Activated T-helper 1 cell treated with anti-CD3 and anti-CD28 coated beads, Interleukin-12 subunit alpha, Interleukin-12 subunit beta, Interleukin-2, Interleukin-4 antibody, amounts not matched to agents 30 ng/mL and 10 ng/mL and 1 ng/mL, durations not matched to agents 14 hours and 24 hours and 36 hours (primary cell): ENCODE measurements around the gene WDR38. TPM values are rescaled to one million over a fixed set of nuclear protein-coding genes. Genes with fewer than 3 reads are reported as not detected.

Experiments
- DNase-seq: peaks from one replicate; pipeline ENCODE4 v3.0.0; 2021; ENCODE audit warnings: low spot score
- H3K27ac Mint-ChIP-seq: one replicate; pipeline ENCODE4 v1.8.0; 2021; ENCODE audit warnings: mild to moderate bottlenecking, mixed read lengths
- H3K27me3 Mint-ChIP-seq: one replicate; pipeline ENCODE4 v1.8.0; 2022; ENCODE audit warnings: mild to moderate bottlenecking, moderate library complexity, mixed read lengths; ENCODE audit not compliant: insufficient read depth
- H3K36me3 Mint-ChIP-seq: one replicate; pipeline ENCODE4 v1.8.0; 2021; ENCODE audit warnings: low read depth, mixed read lengths
- H3K4me1 Mint-ChIP-seq: one replicate; pipeline ENCODE4 v1.8.0; 2021; ENCODE audit warnings: low read depth, mixed read lengths
- H3K4me3 Mint-ChIP-seq: one replicate; pipeline ENCODE4 v1.8.0; 2021; ENCODE audit warnings: mild to moderate bottlenecking, moderate library complexity, mixed read lengths
- H3K9me3 Mint-ChIP-seq: one replicate; pipeline ENCODE4 v1.8.0; 2021; ENCODE audit warnings: mixed read lengths
- intact Hi-C: fragments of 100-400 bp; cut with micrococcal nuclease; formaldehyde crosslinking; loops from one replicate; pipeline ENCODE4 v1.15.1; 2024
- total RNA-seq: library from RNA; stranded (reverse); gene quantifications from 2 replicates; pipeline ENCODE4 v1.2.3, GENCODE V29; 2022

Gene WDR38
- total RNA-seq, 1 donor from 2014 or later = not detected

DNA sequence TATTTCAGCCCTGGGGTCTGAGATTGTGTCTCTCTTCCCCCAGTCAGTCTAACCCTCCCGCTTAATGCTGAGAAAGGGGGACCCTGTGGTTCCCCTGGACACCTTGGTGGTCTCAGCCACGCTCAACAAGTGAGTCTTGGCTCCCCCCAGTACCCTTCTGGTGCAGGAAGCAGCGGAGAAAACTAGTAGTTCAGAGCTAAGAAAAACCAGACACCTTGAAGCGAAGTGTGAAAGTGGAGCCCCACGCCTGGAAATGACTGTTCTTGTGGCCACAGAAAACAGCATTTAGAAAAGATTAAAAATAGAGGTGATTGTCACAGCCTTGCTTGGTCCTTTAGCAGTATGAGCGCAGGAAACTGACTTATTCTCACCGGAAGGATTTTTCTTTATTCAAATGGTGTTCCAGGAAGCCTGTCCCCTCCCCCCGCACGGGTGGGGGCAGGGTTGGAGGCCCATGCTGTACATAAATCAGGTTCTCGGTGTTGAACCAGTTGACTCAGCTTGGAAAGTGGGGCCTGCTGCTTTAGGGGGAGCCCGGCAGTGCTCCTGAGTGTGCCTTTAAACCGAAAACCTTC is 16.8 kb downstream of the WDR38 start:
- H3K4me1 Mint-ChIP-seq = peaks cover 53% of the 10 kb centered on the region

DNA sequence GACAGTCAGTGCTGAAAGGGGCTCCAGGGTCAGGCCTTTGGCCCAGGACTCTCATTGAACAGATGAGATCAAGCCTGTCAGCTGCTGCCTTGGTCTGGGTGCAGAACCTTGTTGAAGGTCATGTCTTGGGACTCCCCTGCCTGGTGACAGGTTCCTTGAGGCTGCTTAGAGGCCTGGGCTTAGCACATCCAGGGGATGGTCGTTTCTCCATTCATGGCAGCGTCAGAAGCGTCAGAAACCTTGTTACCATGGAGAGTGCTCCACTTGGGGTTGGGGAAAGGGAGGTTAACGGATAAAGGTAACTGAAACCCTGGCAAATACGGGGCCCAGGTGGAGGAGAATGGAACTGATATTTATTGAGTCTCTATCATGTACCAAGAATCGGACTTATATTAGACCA is 17.5 kb downstream of the WDR38 start:
- H3K36me3 Mint-ChIP-seq = peaks cover 45% of the 10 kb centered on the region
- intact Hi-C loops = loop anchor here (1.0 kb wide), 7 partner anchors 8 to 330 kb away; partner anchors contain the start of genes ARPC5L, GOLGA1, NR6A1 and RABEPK
- peak overlapping the region; percentile 99 for H3K4me3 Mint-ChIP-seq
- no peaks in the 10 kb centered on the region for H3K9me3 Mint-ChIP-seq
- peaks cover 1% of the 10 kb centered on the region for H3K27me3 Mint-ChIP-seq
- H3K4me1 Mint-ChIP-seq = peaks cover 53% of the 10 kb centered on the region
- DNase-seq = no peak
- peak overlapping the region; percentile 98 for H3K27ac Mint-ChIP-seq

More for the DNA sequence above, 16.8 kb downstream of the WDR38 start:
- peak; percentile 80 for DNase-seq
- H3K9me3 Mint-ChIP-seq = no peaks in the 10 kb centered on the region
- intact Hi-C loops = loop anchor here (1.0 kb wide), 8 partner anchors 8 to 371 kb away; partner anchors contain the start of genes ARPC5L, GOLGA1, HSPA5 and NR6A1
- H3K36me3 Mint-ChIP-seq = peaks cover 39% of the 10 kb centered on the region
- peaks cover 1% of the 10 kb centered on the region for H3K27me3 Mint-ChIP-seq
- H3K4me3 Mint-ChIP-seq = peak overlapping the region; percentile 99
- H3K27ac Mint-ChIP-seq = peak overlapping the region; percentile 98

- peaks cover 53% of the 10 kb centered on the region for H3K4me1 Mint-ChIP-seq
- intact Hi-C loops = no loop called here
- peak overlapping the region; percentile 98 for H3K27ac Mint-ChIP-seq
- H3K36me3 Mint-ChIP-seq = peaks cover 45% of the 10 kb centered on the region
- no peaks in the 10 kb centered on the region for H3K9me3 Mint-ChIP-seq
- DNase-seq = no peak
- peak overlapping the region; percentile 99 for H3K4me3 Mint-ChIP-seq
- H3K27me3 Mint-ChIP-seq = peaks cover 1% of the 10 kb centered on the region
Observed at GRCh38 chr9:124871156-124871561, 17.9 kb downstream of the WDR38 start.

GRCh38 chr9:124873664-124874063 is 20.4 kb downstream of the WDR38 start:
- Mint-ChIP-seq H3K36me3 (peaks cover 50% of the 10 kb centered on the region), H3K27me3 (peaks cover 1% of the 10 kb centered on the region), H3K27ac (no peak overlapping the region), H3K4me1 (peaks cover 36% of the 10 kb centered on the region), H3K9me3 (no peaks in the 10 kb centered on the region), H3K4me3 (no peak overlapping the region)
- intact Hi-C loops = no loop called here
- DNase-seq = no peak

DNA sequence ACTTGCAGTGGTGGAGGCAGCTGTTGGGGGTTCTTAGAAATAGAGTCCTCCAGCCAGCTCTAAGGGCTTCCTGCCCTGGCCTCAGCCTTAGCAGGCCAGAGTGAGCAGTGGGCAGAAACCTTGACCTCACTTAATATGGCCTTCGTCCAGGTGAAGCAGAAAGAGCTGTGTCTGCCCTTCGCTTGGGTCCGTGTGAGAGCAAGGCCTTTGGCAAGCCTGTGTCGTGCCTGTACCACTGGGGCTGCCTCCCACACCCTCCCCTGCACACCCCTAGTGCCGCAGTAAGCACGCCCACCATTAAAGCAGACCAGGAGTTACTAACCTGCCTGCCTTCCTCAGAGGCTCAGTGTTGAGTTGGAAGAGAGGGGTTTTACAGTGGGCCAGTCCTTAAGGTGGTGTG is 22.2 kb downstream of the WDR38 start:
- Mint-ChIP-seq H3K9me3 (no peaks in the 10 kb centered on the region), H3K4me3 (no peak overlapping the region), H3K4me1 (peaks cover 29% of the 10 kb centered on the region), H3K27ac (no peak overlapping the region), H3K36me3 (peaks cover 54% of the 10 kb centered on the region), H3K27me3 (peaks cover 1% of the 10 kb centered on the region)
- intact Hi-C loops = no loop called here
- no peak for DNase-seq

DNA sequence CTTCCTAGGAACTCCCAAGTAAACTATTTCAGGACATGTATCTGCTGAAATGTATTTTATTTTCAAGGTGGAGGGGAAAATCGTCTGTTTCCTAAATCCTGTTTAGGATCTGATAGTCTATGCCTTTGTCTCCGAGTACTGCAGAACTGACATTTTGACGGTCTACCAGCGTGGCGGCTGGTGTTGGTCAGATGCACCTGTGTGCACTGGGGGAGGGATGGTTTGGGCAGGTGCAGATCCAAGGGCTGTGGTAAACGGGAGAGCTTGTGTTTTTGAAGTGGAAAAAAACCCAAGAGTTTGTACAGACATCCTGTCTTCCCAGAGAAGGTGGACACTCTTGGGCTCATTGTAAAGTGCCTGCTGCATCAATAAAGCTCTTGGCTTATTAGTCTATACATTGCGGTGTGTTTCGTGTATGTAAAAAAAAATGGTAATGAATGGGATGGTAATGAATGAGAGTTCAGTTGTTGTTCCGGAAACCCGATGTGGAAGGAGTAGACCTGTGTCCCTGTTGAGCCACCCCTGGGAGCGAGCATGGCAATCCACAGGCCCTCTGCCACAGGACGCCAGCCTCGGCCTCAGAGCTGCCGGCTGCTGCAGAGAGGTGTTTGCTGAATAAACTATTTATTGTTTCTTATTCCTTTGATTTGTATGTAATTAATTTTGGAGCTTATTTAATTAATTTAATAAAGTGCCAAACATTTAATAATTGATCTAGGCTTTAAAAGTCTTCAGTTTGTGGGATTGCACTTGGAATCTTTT is 23.9 kb downstream of the WDR38 start:
- Mint-ChIP-seq H3K9me3 (no peaks in the 10 kb centered on the region), H3K4me3 (no peak overlapping the region), H3K27me3 (no peaks in the 10 kb centered on the region), H3K4me1 (peaks cover 12% of the 10 kb centered on the region), H3K27ac (no peak overlapping the region), H3K36me3 (peaks cover 45% of the 10 kb centered on the region)
- DNase-seq = no peak
- intact Hi-C loops = no loop called here

DNA sequence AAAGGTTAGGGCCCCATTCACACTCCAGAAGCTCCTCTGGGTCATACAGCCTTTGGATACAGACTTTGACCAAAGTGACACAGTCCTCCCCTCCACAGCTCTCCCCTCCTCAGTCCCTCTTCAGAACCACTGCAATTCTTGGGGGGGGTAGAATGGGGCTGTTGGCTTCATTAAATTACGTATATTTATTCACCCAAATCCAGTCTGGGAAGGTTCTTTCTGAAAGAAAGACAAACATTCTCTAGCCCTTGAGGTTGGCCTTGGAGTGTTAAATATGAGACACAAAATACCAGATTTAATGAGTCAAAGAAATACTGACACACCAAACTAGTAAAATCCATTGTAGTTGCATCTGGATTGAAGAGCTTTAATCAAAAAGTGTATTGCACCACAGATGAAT is 24.8 kb downstream of the WDR38 start:
- Mint-ChIP-seq H3K27me3 (no peaks in the 10 kb centered on the region), H3K27ac (no peak overlapping the region), H3K4me3 (no peak overlapping the region), H3K4me1 (peaks cover 6% of the 10 kb centered on the region), H3K9me3 (no peaks in the 10 kb centered on the region), H3K36me3 (peaks cover 42% of the 10 kb centered on the region)
- no peak for DNase-seq
- intact Hi-C loops = no loop called here

DNA sequence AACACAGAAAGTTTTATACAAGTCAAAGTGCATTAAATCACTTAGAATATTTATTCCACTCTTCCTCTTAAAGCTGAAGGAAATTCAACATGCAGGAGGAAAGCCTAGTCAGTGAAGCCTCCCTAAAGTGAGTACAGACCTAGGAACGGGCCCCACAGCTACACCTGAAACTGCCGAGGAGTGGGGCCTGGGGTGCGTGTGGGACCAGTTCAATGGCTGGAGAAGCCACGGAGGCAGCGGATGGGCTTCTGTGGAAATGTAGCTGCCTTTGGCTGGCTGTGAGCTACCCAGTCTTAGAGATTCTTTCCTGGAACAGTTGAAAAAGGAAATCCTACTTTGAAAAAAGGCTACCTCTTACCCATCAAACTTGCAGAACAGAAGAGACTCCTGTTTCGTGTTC is 25.3 kb downstream of the WDR38 start:
- intact Hi-C loops = no loop called here
- Mint-ChIP-seq H3K9me3 (no peaks in the 10 kb centered on the region), H3K4me3 (no peak overlapping the region), H3K36me3 (peaks cover 38% of the 10 kb centered on the region), H3K27ac (peak overlapping the region; percentile 23), H3K27me3 (no peaks in the 10 kb centered on the region), H3K4me1 (peaks cover under 1% of the 10 kb centered on the region)
- no peak for DNase-seq

DNA sequence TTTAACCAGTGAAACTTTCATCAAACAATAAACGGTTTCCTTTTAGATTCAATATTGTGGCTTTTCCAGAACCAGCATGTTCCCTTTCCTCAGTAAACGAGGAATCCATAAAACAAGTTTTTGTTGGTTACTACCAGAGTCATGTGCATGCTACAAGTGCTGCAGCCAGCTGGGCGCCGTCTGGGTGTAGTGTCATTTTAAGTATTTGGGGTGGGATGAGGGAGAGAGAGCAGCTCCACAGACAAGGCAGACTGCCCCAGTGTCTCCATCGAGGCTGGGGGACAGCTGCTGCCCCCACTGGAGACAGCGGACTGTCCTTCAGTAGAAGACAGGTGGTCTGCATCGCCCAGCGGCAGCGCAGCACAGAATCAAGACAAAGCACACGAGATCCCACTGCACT is 26.0 kb downstream of the WDR38 start:
- intact Hi-C loops = no loop called here
- H3K9me3 Mint-ChIP-seq = no peaks in the 10 kb centered on the region
- no peak overlapping the region for H3K27ac Mint-ChIP-seq
- peaks cover 37% of the 10 kb centered on the region for H3K36me3 Mint-ChIP-seq
- DNase-seq = no peak
- no peaks in the 10 kb centered on the region for H3K27me3 Mint-ChIP-seq
- H3K4me1 Mint-ChIP-seq = no peaks in the 10 kb centered on the region
- H3K4me3 Mint-ChIP-seq = no peak overlapping the region

DNA sequence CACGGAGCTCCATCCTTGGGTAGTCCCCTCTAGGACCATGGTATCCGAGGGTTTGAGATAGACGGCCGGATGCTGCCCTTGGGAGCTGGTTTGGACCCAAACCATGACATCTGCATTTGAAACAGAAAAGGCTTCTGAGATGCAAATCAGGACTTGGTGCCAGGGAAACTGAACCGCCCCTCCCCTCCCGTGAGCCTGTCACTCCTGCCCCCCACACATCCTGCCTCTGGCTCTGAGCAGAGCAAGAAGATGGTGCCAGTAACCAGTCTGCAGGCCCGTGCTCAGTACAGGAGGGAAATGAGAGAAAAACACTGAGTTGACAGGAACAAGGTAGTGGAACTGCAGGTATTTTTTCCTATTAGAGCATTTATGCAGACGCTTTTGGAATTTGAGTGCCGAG is 27.2 kb downstream of the WDR38 start:
- Mint-ChIP-seq H3K36me3 (peaks cover 33% of the 10 kb centered on the region), H3K9me3 (no peaks in the 10 kb centered on the region), H3K4me3 (no peak overlapping the region), H3K27me3 (no peaks in the 10 kb centered on the region), H3K27ac (no peak overlapping the region), H3K4me1 (no peaks in the 10 kb centered on the region)
- intact Hi-C loops = no loop called here
- DNase-seq = no peak

DNA sequence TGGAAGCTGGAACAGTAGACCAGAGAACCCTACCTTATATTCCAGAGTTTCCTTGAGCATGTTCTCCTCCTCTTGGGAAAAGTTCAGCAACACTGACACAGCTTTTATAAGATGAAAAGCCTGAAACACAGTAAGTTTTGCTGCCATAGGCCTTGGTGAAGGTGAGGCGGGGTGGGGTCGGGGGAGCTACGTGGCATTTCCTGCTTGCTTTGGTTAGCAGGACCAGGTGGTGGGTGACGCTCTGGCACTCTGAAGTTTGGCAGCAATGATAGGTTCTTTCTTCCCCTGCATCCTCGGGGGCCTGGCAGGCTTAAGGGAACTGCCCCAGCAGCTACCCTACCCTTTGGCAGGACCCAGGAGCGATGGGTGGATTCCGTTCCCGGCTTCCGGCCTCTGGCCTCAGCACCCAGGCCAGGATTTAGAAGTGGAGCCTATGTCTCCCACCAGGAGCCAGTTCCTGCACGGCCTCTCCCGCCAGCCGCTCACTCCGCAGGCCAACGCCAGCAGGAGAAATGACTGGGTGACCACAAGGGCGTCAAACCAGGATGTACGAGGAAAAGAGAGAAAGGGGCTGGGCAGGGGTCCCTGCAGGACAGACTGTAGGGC is 28.0 kb downstream of the WDR38 start:
- Mint-ChIP-seq H3K4me3 (no peak overlapping the region), H3K36me3 (peaks cover 39% of the 10 kb centered on the region)
- no peak for DNase-seq

DNA sequence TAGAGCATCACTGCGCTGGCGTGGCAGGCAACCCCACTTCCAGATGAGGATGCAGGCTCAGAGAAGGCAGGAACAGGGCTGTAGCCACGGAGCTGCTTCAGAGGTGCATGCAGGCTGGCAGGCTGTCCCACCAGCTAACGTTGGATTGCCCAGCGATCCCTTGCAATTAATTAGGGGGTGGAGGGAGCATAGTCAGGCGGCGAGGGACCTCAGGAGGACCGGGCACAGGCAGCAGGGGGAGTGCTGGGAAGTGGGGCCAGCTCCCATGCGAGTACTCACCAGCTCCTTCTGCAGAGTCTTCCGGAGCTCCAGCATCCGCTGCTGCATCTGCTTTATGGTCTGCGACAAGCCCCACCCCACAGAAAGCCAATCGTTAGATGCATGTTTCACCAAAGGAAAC is 29.0 kb downstream of the WDR38 start:
- no peaks in the 10 kb centered on the region for H3K9me3 Mint-ChIP-seq

More for the DNA sequence above, 28.0 kb downstream of the WDR38 start:
- no peaks in the 10 kb centered on the region for H3K4me1 Mint-ChIP-seq
- H3K9me3 Mint-ChIP-seq = no peaks in the 10 kb centered on the region
- intact Hi-C loops = no loop called here
- H3K27ac Mint-ChIP-seq = no peak overlapping the region
- H3K27me3 Mint-ChIP-seq = no peaks in the 10 kb centered on the region

DNA sequence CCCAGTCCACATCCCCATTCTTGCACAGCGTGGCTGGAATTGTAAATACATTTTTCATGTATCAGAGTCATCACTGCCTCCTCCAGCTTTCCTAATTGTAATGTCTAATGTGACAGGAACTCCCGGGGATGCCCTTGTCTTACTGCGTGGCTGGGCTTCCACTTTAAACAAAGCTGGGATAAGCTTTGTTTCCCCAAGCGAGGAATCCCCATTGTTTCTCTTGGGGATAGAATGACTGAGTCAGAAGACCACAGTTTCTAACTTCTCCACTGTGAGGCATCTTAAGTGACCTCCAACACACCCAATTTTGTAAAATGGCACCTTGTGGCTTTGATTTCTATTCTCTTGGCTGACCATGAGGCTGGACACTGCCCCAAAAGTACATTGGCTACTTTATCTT is 31.1 kb downstream of the WDR38 start:
- no peaks in the 10 kb centered on the region for H3K9me3 Mint-ChIP-seq
- DNase-seq = no peak
- no peaks in the 10 kb centered on the region for H3K4me1 Mint-ChIP-seq
- H3K27ac Mint-ChIP-seq = no peak overlapping the region
- H3K4me3 Mint-ChIP-seq = no peak overlapping the region
- H3K27me3 Mint-ChIP-seq = no peaks in the 10 kb centered on the region
- intact Hi-C loops = no loop called here
- H3K36me3 Mint-ChIP-seq = peaks cover 31% of the 10 kb centered on the region

More for the DNA sequence above, 29.0 kb downstream of the WDR38 start:
- no peak overlapping the region for H3K27ac Mint-ChIP-seq
- intact Hi-C loops = no loop called here
- H3K27me3 Mint-ChIP-seq = no peaks in the 10 kb centered on the region
- no peak overlapping the region for H3K4me3 Mint-ChIP-seq
- no peak for DNase-seq
- H3K36me3 Mint-ChIP-seq = peaks cover 43% of the 10 kb centered on the region
- no peaks in the 10 kb centered on the region for H3K4me1 Mint-ChIP-seq
